ENCODE results near the gene CHCHD3.

CHCHD3 gene

GRCh38 chr7:132779164-132779563, 302.7 kb downstream of the CHCHD3 start:
- H3K36me3 ChIP-seq (ENCODE audit: control insufficient read depth in 4 of 4, insufficient read depth in 4 of 4, low read length in 3 of 4): peaks cover 0 to 9% (median 3%) of the 10 kb centered on the region in 4 experiments
- CTCF ChIA-PET: no interaction called here
- no peak for DNase-seq
- POLR2A ChIA-PET: no interaction called here
- peaks cover 0 to 16% (median 4%) of the 10 kb centered on the region in 4 experiments for H3K4me1 ChIP-seq (ENCODE audit: control extremely low read depth in 1 of 4, control insufficient read depth in 4 of 4, insufficient read depth in 4 of 4, low read length in 3 of 4)
- H3K27ac ChIP-seq (ENCODE audit: insufficient read depth in 1 of 2, low read depth in 1 of 2, low read length in 2 of 2, poor library complexity in 1 of 2, severe bottlenecking in 2 of 2): no peak overlapping the region
- no peak overlapping the region for H3K4me3 ChIP-seq (ENCODE audit: control insufficient read depth in 1 of 7, extremely low read depth in 1 of 7, insufficient read depth in 4 of 7, low read depth in 2 of 7, low read length in 6 of 7)
- no peaks in the 10 kb centered on the region for H3K9me3 ChIP-seq (ENCODE audit: control extremely low read depth in 1 of 5, control insufficient read depth in 4 of 5, insufficient read depth in 2 of 5, low read depth in 1 of 5, low read length in 4 of 5)
- H3K27me3 ChIP-seq (replicated peaks in 2 of 5; ENCODE audit: control insufficient read depth in 4 of 5, insufficient read depth in 5 of 5, low read length in 4 of 5): no peaks in the 10 kb centered on the region
- WGBS (ENCODE audit: insufficient coverage): 71% methylated on average over 2 of the region's 2 CpGs

- POLR2A ChIA-PET: no interaction called here
- CTCF ChIA-PET: no interaction called here
- Histone ChIP-seq H3K27me3 (replicated peaks in 2 of 5; ENCODE audit: control insufficient read depth in 4 of 5, insufficient read depth in 5 of 5, low read length in 4 of 5) (no peaks in the 10 kb centered on the region), H3K4me1 (ENCODE audit: control extremely low read depth in 1 of 4, control insufficient read depth in 4 of 4, insufficient read depth in 4 of 4, low read length in 3 of 4) (peaks cover 0 to 16% (median 4%) of the 10 kb centered on the region in 4 experiments), H3K36me3 (ENCODE audit: control insufficient read depth in 4 of 4, insufficient read depth in 4 of 4, low read length in 3 of 4) (peaks cover 0 to 8% (median under 1%) of the 10 kb centered on the region in 4 experiments), H3K4me3 (ENCODE audit: control insufficient read depth in 1 of 7, extremely low read depth in 1 of 7, insufficient read depth in 4 of 7, low read depth in 2 of 7, low read length in 6 of 7) (no peak overlapping the region), H3K9me3 (ENCODE audit: control extremely low read depth in 1 of 5, control insufficient read depth in 4 of 5, insufficient read depth in 2 of 5, low read depth in 1 of 5, low read length in 4 of 5) (no peaks in the 10 kb centered on the region), H3K27ac (ENCODE audit: insufficient read depth in 1 of 2, low read depth in 1 of 2, low read length in 2 of 2, poor library complexity in 1 of 2, severe bottlenecking in 2 of 2) (no peak overlapping the region)
- DNase-seq: no peak
- 83% methylated on average over 4 of the region's 4 CpGs for WGBS (ENCODE audit: insufficient coverage)
Measured at GRCh38 chr7:132778761-132779160, 303.1 kb downstream of the CHCHD3 start.

GRCh38 chr7:132777956-132778355, 303.9 kb downstream of the CHCHD3 start:
- POLR2A ChIA-PET: no interaction called here
- H3K27me3 ChIP-seq (replicated peaks in 2 of 5; ENCODE audit: control insufficient read depth in 4 of 5, insufficient read depth in 5 of 5, low read length in 4 of 5): no peaks in the 10 kb centered on the region
- peaks cover 0 to 16% (median 4%) of the 10 kb centered on the region in 4 experiments for H3K4me1 ChIP-seq (ENCODE audit: control extremely low read depth in 1 of 4, control insufficient read depth in 4 of 4, insufficient read depth in 4 of 4, low read length in 3 of 4)
- no peak for DNase-seq
- H3K27ac ChIP-seq (ENCODE audit: insufficient read depth in 1 of 2, low read depth in 1 of 2, low read length in 2 of 2, poor library complexity in 1 of 2, severe bottlenecking in 2 of 2): no peak overlapping the region
- no peaks in the 10 kb centered on the region for H3K9me3 ChIP-seq (ENCODE audit: control extremely low read depth in 1 of 5, control insufficient read depth in 4 of 5, insufficient read depth in 2 of 5, low read depth in 1 of 5, low read length in 4 of 5)
- WGBS (ENCODE audit: insufficient coverage): 100% methylated on average over 2 of the region's 4 CpGs
- peaks cover 0 to under 1% (median 0%) of the 10 kb centered on the region in 4 experiments for H3K36me3 ChIP-seq (ENCODE audit: control insufficient read depth in 4 of 4, insufficient read depth in 4 of 4, low read length in 3 of 4)
- CTCF ChIA-PET: no interaction called here
- no peak overlapping the region for H3K4me3 ChIP-seq (ENCODE audit: control insufficient read depth in 1 of 7, extremely low read depth in 1 of 7, insufficient read depth in 4 of 7, low read depth in 2 of 7, low read length in 6 of 7)

- no peaks in the 10 kb centered on the region for H3K36me3 ChIP-seq (ENCODE audit: control insufficient read depth in 4 of 4, insufficient read depth in 4 of 4, low read length in 3 of 4)
- H3K27me3 ChIP-seq (replicated peaks in 2 of 5; ENCODE audit: control insufficient read depth in 4 of 5, insufficient read depth in 5 of 5, low read length in 4 of 5): no peaks in the 10 kb centered on the region
- CTCF ChIA-PET: no interaction called here
- H3K9me3 ChIP-seq (ENCODE audit: control extremely low read depth in 1 of 5, control insufficient read depth in 4 of 5, insufficient read depth in 2 of 5, low read depth in 1 of 5, low read length in 4 of 5): no peaks in the 10 kb centered on the region
- POLR2A ChIA-PET: no interaction called here
- peak; percentile 8 to 60 (median 58) for DNase-seq
- peaks cover 0 to 16% (median 4%) of the 10 kb centered on the region in 4 experiments for H3K4me1 ChIP-seq (ENCODE audit: control extremely low read depth in 1 of 4, control insufficient read depth in 4 of 4, insufficient read depth in 4 of 4, low read length in 3 of 4)
- H3K27ac ChIP-seq (ENCODE audit: insufficient read depth in 1 of 2, low read depth in 1 of 2, low read length in 2 of 2, poor library complexity in 1 of 2, severe bottlenecking in 2 of 2): no peak overlapping the region
- no peak overlapping the region for H3K4me3 ChIP-seq (ENCODE audit: control insufficient read depth in 1 of 7, extremely low read depth in 1 of 7, insufficient read depth in 4 of 7, low read depth in 2 of 7, low read length in 6 of 7)
- WGBS (ENCODE audit: insufficient coverage): 30% methylated on average over 5 of the region's 7 CpGs
Measured at GRCh38 chr7:132777414-132777813, 304.5 kb downstream of the CHCHD3 start.

GRCh38 chr7:132776048-132776620, 305.8 kb downstream of the CHCHD3 start:
- ChIA-PET POLR2A (no interaction called here), CTCF (no interaction called here)
- no peaks in the 10 kb centered on the region for H3K27me3 ChIP-seq (replicated peaks in 2 of 5; ENCODE audit: control insufficient read depth in 4 of 5, insufficient read depth in 5 of 5, low read length in 4 of 5)
- no peak overlapping the region for H3K27ac ChIP-seq (ENCODE audit: insufficient read depth in 1 of 2, low read depth in 1 of 2, low read length in 2 of 2, poor library complexity in 1 of 2, severe bottlenecking in 2 of 2)
- WGBS (ENCODE audit: insufficient coverage): 93% methylated on average over 2 of the region's 5 CpGs
- peaks cover 0 to 17% (median 8%) of the 10 kb centered on the region in 4 experiments for H3K4me1 ChIP-seq (ENCODE audit: control extremely low read depth in 1 of 4, control insufficient read depth in 4 of 4, insufficient read depth in 4 of 4, low read length in 3 of 4)
- no peaks in the 10 kb centered on the region for H3K36me3 ChIP-seq (ENCODE audit: control insufficient read depth in 4 of 4, insufficient read depth in 4 of 4, low read length in 3 of 4)
- no peak overlapping the region for H3K4me3 ChIP-seq (ENCODE audit: control insufficient read depth in 1 of 7, extremely low read depth in 1 of 7, insufficient read depth in 4 of 7, low read depth in 2 of 7, low read length in 6 of 7)
- no peak for DNase-seq
- no peaks in the 10 kb centered on the region for H3K9me3 ChIP-seq (ENCODE audit: control extremely low read depth in 1 of 5, control insufficient read depth in 4 of 5, insufficient read depth in 2 of 5, low read depth in 1 of 5, low read length in 4 of 5)

GRCh38 chr7:132773527-132773956, 308.3 kb downstream of the CHCHD3 start:
- 83% methylated on average over 4 of the region's 5 CpGs for WGBS (ENCODE audit: insufficient coverage)
- DNase-seq: peak in 2 of 3 donors; percentile 33 to 40
- H3K9me3 ChIP-seq (ENCODE audit: control extremely low read depth in 1 of 5, control insufficient read depth in 4 of 5, insufficient read depth in 2 of 5, low read depth in 1 of 5, low read length in 4 of 5): peaks cover 0 to 15% (median 0%) of the 10 kb centered on the region in 5 experiments

GRCh38 chr7:132771301-132771730, 310.6 kb downstream of the CHCHD3 start:
- H3K9me3 ChIP-seq (ENCODE audit: control extremely low read depth in 1 of 5, control insufficient read depth in 4 of 5, insufficient read depth in 2 of 5, low read depth in 1 of 5, low read length in 4 of 5): peaks cover 0 to 16% (median 1%) of the 10 kb centered on the region in 5 experiments
- POLR2A ChIA-PET: no interaction called here

More at GRCh38 chr7:132773527-132773956, 308.3 kb downstream of the CHCHD3 start:
- Histone ChIP-seq H3K27ac (ENCODE audit: insufficient read depth in 1 of 2, low read depth in 1 of 2, low read length in 2 of 2, poor library complexity in 1 of 2, severe bottlenecking in 2 of 2) (no peak overlapping the region), H3K4me1 (ENCODE audit: control extremely low read depth in 1 of 4, control insufficient read depth in 4 of 4, insufficient read depth in 4 of 4, low read length in 3 of 4) (peaks cover 0 to 17% (median 9%) of the 10 kb centered on the region in 4 experiments), H3K27me3 (replicated peaks in 2 of 5; ENCODE audit: control insufficient read depth in 4 of 5, insufficient read depth in 5 of 5, low read length in 4 of 5) (no peaks in the 10 kb centered on the region), H3K36me3 (ENCODE audit: control insufficient read depth in 4 of 4, insufficient read depth in 4 of 4, low read length in 3 of 4) (no peaks in the 10 kb centered on the region), H3K4me3 (ENCODE audit: control insufficient read depth in 1 of 7, extremely low read depth in 1 of 7, insufficient read depth in 4 of 7, low read depth in 2 of 7, low read length in 6 of 7) (no peak overlapping the region)
- CTCF ChIA-PET: no interaction called here
- POLR2A ChIA-PET: no interaction called here

More at GRCh38 chr7:132771301-132771730, 310.6 kb downstream of the CHCHD3 start:
- no peaks in the 10 kb centered on the region for H3K36me3 ChIP-seq (ENCODE audit: control insufficient read depth in 4 of 4, insufficient read depth in 4 of 4, low read length in 3 of 4)
- H3K27me3 ChIP-seq (replicated peaks in 2 of 5; ENCODE audit: control insufficient read depth in 4 of 5, insufficient read depth in 5 of 5, low read length in 4 of 5): no peaks in the 10 kb centered on the region
- H3K4me3 ChIP-seq (ENCODE audit: control insufficient read depth in 1 of 7, extremely low read depth in 1 of 7, insufficient read depth in 4 of 7, low read depth in 2 of 7, low read length in 6 of 7): no peak overlapping the region
- H3K27ac ChIP-seq (ENCODE audit: insufficient read depth in 1 of 2, low read depth in 1 of 2, low read length in 2 of 2, poor library complexity in 1 of 2, severe bottlenecking in 2 of 2): no peak overlapping the region
- CTCF ChIA-PET: no interaction called here
- no peak for DNase-seq
- WGBS (ENCODE audit: insufficient coverage): 87% methylated on average over 3 of the region's 6 CpGs
- H3K4me1 ChIP-seq (ENCODE audit: control extremely low read depth in 1 of 4, control insufficient read depth in 4 of 4, insufficient read depth in 4 of 4, low read length in 3 of 4): peaks cover 0 to 9% (median 3%) of the 10 kb centered on the region in 4 experiments

Measured in common myeloid progenitor, CD34-positive (primary cell).